Thymus (tissue), 11 donors: ENCODE data around the gene VWA2. TPM values are rescaled to one million over a fixed set of nuclear protein-coding genes. Genes with fewer than 3 reads are reported as not detected.

Experiments used
- DNase-seq, 9 donors: peaks; one replicate each; pipeline ENCODE4 v3.0.0-alpha.2; 2013; ENCODE audit warnings: low spot score in 9 of 9, low read depth in 6 of 9, missing footprints in 1 of 9
- H3K27ac ChIP-seq, 2 donors: one replicate each; pipeline ENCODE4 v1.5.1; 2013; ENCODE audit warnings: control low read depth in 1 of 2, low read depth in 1 of 2, low read length in 1 of 2, mild to moderate bottlenecking in 1 of 2, moderate library complexity in 1 of 2
- H3K27me3 ChIP-seq, 2 donors: one replicate each; pipeline ENCODE4 v1.5.1; 2013; ENCODE audit warnings: low read length in 1 of 2; ENCODE audit not compliant: control insufficient read depth in 2 of 2, insufficient read depth in 1 of 2
- H3K36me3 ChIP-seq, 2 donors: one replicate each; pipeline ENCODE4 v1.5.1; 2013; ENCODE audit warnings: low read length in 1 of 2, mild to moderate bottlenecking in 1 of 2, moderate library complexity in 1 of 2; ENCODE audit not compliant: control insufficient read depth in 2 of 2, insufficient read depth in 2 of 2
- H3K4me1 ChIP-seq, 2 donors: one replicate each; pipeline ENCODE4 v1.5.1; 2013; ENCODE audit warnings: low read length in 2 of 2; ENCODE audit not compliant: control insufficient read depth in 2 of 2, insufficient read depth in 2 of 2
- H3K4me3 ChIP-seq, 2 donors: one replicate each; pipeline ENCODE4 v1.5.1; 2013; ENCODE audit warnings: low read length in 2 of 2, control low read depth in 1 of 2, mild to moderate bottlenecking in 1 of 2
- H3K9me3 ChIP-seq, 2 donors: one replicate each; pipeline ENCODE4 v1.5.1; 2013; ENCODE audit warnings: low read length in 1 of 2, mild to moderate bottlenecking in 1 of 2; ENCODE audit not compliant: control insufficient read depth in 2 of 2, insufficient read depth in 1 of 2
- WGBS: extraction: QIAGEN DNeasy Blood & Tissue Kit; methylation state at CpG from one replicate; pipeline ENCODE4 v1.1.7; 2013; 5-methylcytosine and 5-hydroxymethylcytosine counted together
- polyA plus RNA-seq: library from polyadenylated mRNA; stranded (reverse); fragments of 200-250 nt; gene quantifications from one replicate; pipeline ENCODE4 v1.2.3, GENCODE V29; 2013
- total RNA-seq: library from RNA; stranded (reverse); fragments of 120-200 nt; gene quantifications from one replicate; pipeline ENCODE4 v1.2.4, GENCODE V29; 2013
- donor health status: healthy.

VWA2 gene
- total and polyA plus RNA-seq, 2 donors, result 0.46 to 7.0 TPM

- Histone ChIP-seq H3K36me3 (no peaks in the 10 kb centered on the region), H3K27ac (peak overlapping the region in 1 of 2 donors; percentile 43), H3K4me1 (peaks cover 3 to 4% of the 10 kb centered on the region in 2 donors), H3K9me3 (no peaks in the 10 kb centered on the region), H3K27me3 (peaks cover 32 to 84% of the 10 kb centered on the region in 2 donors), H3K4me3 (no peak overlapping the region)
- 63% methylated on average over 11 of the region's 11 CpGs for WGBS
- DNase-seq, result no peak
Measured at GRCh38 chr10:114239994-114240345, 916 bp downstream of the VWA2 start.

GRCh38 chr10:114242235-114242634, 3.2 kb downstream of the VWA2 start:
- DNase-seq, result no peak
- Histone ChIP-seq H3K9me3 (no peaks in the 10 kb centered on the region), H3K27me3 (peaks cover 32 to 69% of the 10 kb centered on the region in 2 donors), H3K4me3 (no peak overlapping the region), H3K36me3 (no peaks in the 10 kb centered on the region), H3K4me1 (peaks cover 3 to 7% of the 10 kb centered on the region in 2 donors), H3K27ac (no peak overlapping the region)
- 95% methylated on average over 9 of the region's 9 CpGs for WGBS

- peak overlapping the region in 1 of 2 donors; percentile 19 for H3K27ac ChIP-seq
- H3K9me3 ChIP-seq, result no peaks in the 10 kb centered on the region
- no peaks in the 10 kb centered on the region for H3K36me3 ChIP-seq
- H3K27me3 ChIP-seq, result peaks cover 32 to 56% of the 10 kb centered on the region in 2 donors
- DNase-seq, result no peak
- H3K4me1 ChIP-seq, result peaks cover 3 to 7% of the 10 kb centered on the region in 2 donors
- WGBS, result 86% methylated on average over 9 of the region's 9 CpGs
- H3K4me3 ChIP-seq, result no peak overlapping the region
Measured at GRCh38 chr10:114243661-114244060, 4.6 kb downstream of the VWA2 start.

GRCh38 chr10:114244126-114244525, 5.1 kb downstream of the VWA2 start:
- peak overlapping the region in 1 of 2 donors; percentile 19 for H3K27ac ChIP-seq
- no peaks in the 10 kb centered on the region for H3K9me3 ChIP-seq
- DNase-seq, result no peak
- WGBS, result 70% methylated on average over 6 of the region's 6 CpGs
- H3K36me3 ChIP-seq, result no peaks in the 10 kb centered on the region
- no peak overlapping the region for H3K4me3 ChIP-seq
- H3K4me1 ChIP-seq, result peaks cover 3 to 4% of the 10 kb centered on the region in 2 donors
- peaks cover 28 to 51% of the 10 kb centered on the region in 2 donors for H3K27me3 ChIP-seq

GRCh38 chr10:114245121-114245791, 6.2 kb downstream of the VWA2 start:
- H3K9me3 ChIP-seq, result no peaks in the 10 kb centered on the region
- peaks cover 0 to 3% of the 10 kb centered on the region in 2 donors for H3K4me1 ChIP-seq
- 69% methylated on average over 9 of the region's 9 CpGs for WGBS
- H3K27me3 ChIP-seq, result peaks cover 17 to 40% of the 10 kb centered on the region in 2 donors
- no peaks in the 10 kb centered on the region for H3K36me3 ChIP-seq
- DNase-seq, result no peak
- peak overlapping the region in 1 of 2 donors; percentile 20 for H3K27ac ChIP-seq
- no peak overlapping the region for H3K4me3 ChIP-seq

- DNase-seq, result no peak
- Histone ChIP-seq H3K27ac (no peak overlapping the region), H3K4me3 (no peak overlapping the region), H3K9me3 (no peaks in the 10 kb centered on the region), H3K27me3 (peaks cover 3 to 25% of the 10 kb centered on the region in 2 donors), H3K36me3 (no peaks in the 10 kb centered on the region), H3K4me1 (peaks cover 0 to 8% of the 10 kb centered on the region in 2 donors)
- 88% methylated on average over 7 of the region's 7 CpGs for WGBS
Measured at GRCh38 chr10:114246679-114247305, 7.7 kb downstream of the VWA2 start.

GRCh38 chr10:114250236-114250635, 11.2 kb downstream of the VWA2 start:
- Histone ChIP-seq H3K27ac (peak overlapping the region in 1 of 2 donors; percentile 69), H3K4me3 (no peak overlapping the region), H3K27me3 (no peaks in the 10 kb centered on the region), H3K36me3 (no peaks in the 10 kb centered on the region), H3K9me3 (no peaks in the 10 kb centered on the region), H3K4me1 (peaks cover 0 to 11% of the 10 kb centered on the region in 2 donors)
- 88% methylated on average over 6 of the region's 6 CpGs for WGBS
- DNase-seq, result no peak

GRCh38 chr10:114250716-114251115, 11.7 kb downstream of the VWA2 start:
- no peak for DNase-seq
- H3K4me3 ChIP-seq, result no peak overlapping the region
- no peaks in the 10 kb centered on the region for H3K9me3 ChIP-seq
- H3K36me3 ChIP-seq, result no peaks in the 10 kb centered on the region
- H3K27ac ChIP-seq, result peak overlapping the region in 1 of 2 donors; percentile 69
- no peaks in the 10 kb centered on the region for H3K27me3 ChIP-seq
- peaks cover 0 to 11% of the 10 kb centered on the region in 2 donors for H3K4me1 ChIP-seq
- 100% methylated on average over 1 of the region's 1 CpG for WGBS

- Histone ChIP-seq H3K36me3 (no peaks in the 10 kb centered on the region), H3K27ac (no peak overlapping the region), H3K4me3 (no peak overlapping the region), H3K27me3 (no peaks in the 10 kb centered on the region), H3K9me3 (no peaks in the 10 kb centered on the region), H3K4me1 (peaks cover 0 to 10% of the 10 kb centered on the region in 2 donors)
- DNase-seq, result no peak
- 96% methylated on average over 5 of the region's 5 CpGs for WGBS
Measured at GRCh38 chr10:114252092-114252491, 13.0 kb downstream of the VWA2 start.
